Stimulated activated CD8-positive, alpha-beta memory T cell treated with anti-CD3 and anti-CD28 coated beads, Interleukin-7, amount 100 ng/mL, for 1 hour (primary cell): ENCODE data around the gene HNRNPA2B1.
A peak's percentile ranks its signal among the peaks of the same experiment; 100 is the strongest.

ENCODE experiments used
- DNase-seq, 2 donors: peaks; one replicate each; pipeline ENCODE4 v3.0.0-alpha.2; 2020; ENCODE audit warnings: low read depth in 2 of 2

The HNRNPA2B1 gene

DNA sequence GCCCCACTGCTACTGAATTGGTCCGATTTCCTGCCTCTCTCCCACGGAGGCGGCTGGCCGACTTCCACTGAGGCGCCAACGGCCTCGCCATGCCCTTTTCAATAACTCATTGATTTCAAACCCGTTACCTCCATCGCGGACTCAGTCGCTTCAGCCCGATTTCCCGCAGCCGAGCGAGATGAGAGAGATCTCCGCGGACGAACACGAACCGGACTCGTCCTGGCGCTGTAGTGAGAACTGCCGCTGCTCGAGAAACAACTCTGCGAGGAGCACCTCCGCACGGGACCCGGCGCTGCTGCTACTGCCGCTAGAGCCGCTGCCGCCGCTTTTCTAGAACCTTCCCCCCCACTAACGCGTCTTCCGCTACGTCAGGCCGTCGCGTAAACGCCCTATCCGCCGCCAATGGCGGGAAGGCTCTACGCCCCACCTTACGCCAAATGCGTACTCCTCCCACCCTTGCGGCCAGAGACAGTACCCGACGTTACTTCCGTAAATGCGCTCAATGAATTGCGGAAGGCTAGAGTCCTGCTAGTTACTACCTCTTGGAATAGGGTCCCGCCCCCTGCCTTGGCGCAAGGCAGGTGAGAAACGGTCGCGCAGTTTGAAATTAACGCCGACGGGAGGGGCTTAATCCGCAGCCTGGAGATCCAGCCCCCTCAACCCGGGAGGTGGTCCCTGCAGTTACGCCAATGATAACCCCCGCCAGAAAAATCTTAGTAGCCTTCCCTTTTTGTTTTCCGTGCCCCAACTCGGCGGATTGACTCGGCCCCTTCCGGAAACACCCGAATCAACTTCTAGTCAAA, at the start of gene HNRNPA2B1:
Gene HNRNPA2B1 (minus strand): TSS at position 303 of the 803 bp plus-strand sequence. CDS start 169 bp downstream, at position 134.
- peak; percentile 96 to 98 for DNase-seq

DNA sequence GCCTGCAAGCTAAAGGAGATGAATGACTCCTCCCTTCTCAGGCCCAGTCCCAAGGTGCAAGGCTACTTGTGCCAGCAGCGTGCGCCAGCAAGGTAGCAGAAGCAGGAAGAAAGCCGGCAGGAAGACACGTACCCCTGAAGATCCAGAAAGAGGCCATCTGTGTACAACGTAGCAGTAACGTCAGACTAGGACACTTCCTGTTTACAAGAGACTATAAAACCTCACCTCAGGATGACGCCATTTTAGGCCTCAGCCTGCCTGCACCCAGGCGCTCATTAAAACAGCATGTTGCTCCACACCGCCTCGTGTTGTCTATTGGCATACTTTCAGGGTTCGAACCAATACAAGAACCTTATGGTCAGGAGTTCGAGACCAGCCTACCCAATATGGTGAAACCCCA, 49.7 kb upstream of the HNRNPA2B1 start:
- no peak for DNase-seq

DNA sequence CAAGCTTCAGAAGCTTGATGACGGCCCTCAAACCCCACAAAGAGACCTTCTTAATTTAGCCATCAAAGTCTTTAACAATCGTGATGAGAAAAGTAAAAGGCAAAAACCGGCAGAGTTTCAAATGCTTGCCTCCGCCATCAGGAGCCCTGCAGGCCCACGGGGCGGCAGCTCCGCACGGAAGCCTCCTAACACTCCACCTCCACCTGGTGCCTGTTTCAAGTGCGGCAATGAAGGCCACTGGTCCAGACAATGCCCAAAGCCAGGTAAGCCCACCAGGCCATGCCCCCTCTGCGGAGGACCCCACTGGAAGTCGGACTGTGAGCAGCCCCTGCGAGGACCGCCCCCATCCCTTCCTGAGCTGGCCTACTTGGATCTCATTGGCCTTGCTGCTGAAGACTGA, 44.6 kb upstream of the HNRNPA2B1 start:
- no peak for DNase-seq

DNA sequence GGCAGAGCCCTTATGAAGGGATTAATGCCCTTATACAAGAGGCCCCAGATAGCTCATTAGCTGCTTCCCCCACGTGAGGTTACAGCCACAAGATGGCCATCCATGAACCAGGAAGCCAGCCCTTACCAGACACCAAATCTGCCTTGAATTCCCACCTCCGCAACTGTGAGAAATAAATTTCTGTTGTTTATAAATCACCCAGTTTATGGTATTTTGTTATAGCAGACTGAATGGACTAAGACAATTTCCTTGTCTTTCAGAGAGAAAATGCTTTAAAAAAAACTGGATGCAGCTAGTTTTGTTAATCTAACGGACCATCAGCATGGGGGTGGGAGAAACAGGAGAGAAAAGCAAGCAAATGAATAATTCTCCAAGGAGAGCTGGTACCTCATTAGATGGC, 37.5 kb upstream of the HNRNPA2B1 start:
- DNase-seq: no peak

DNA sequence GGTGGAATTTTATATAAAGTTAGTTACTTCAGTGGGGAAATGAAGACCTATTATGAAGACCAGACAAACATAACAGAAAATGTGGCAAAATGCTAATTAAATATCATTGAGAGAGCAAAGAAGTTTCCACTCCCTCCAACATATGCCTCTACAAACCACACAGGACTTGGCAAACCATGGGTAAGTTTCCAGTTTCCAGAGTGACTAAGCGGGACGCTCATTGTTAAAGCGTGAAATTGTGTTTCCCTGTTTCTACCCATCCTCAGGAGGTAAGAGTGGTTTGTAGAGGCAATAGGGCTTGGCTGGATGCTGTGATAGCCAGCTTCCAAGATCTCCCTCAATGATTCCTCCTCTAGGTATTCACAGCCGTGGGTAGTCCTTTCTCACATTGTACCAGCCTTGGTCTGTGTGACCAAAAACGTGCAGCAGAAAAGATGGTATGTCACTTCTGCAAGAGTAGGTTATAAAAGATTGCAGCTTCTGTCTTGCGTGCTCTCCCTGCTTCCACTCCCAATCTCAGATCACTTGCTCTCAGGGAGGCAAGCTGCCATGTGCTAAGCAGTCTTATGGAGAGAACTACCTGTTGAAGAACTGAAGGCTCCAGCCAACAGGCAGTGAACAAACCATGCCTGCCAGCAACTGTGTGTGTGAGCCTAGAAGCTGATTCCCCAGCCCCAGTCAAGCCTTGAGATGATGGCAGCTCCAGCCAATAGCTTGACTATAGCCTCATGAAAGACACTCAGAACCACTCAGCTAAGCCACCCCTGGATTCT, 36.7 kb upstream of the HNRNPA2B1 start:
- DNase-seq: no peak

DNA sequence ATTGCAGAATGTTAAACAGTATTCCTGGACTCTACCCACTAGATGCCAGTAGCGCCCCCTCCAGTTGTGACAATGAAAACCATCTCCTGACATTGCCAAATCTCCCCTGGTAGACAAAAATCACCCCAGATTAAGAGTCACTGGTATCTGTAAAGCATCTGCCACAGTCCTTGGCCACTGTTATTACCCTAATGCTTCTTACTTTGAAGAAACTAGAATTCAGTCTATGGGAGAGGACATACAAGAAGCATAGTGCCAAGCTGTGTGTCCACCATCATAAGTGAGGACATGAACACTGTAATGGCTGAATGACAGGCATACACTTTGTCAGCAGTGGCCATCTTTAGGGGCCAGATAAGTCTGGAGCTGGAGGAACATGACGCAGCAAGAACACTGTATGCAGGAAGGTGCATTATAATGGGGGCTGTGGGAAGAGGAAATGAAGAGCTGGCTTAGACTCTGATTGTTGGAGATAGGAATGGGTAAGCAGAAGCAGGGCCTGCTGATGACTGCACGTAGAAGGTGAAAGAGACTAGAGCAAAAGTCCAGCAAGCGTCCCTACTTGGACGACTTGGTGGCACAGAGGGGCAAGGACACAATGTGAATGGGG, 33.5 kb upstream of the HNRNPA2B1 start:
- DNase-seq: no peak

DNA sequence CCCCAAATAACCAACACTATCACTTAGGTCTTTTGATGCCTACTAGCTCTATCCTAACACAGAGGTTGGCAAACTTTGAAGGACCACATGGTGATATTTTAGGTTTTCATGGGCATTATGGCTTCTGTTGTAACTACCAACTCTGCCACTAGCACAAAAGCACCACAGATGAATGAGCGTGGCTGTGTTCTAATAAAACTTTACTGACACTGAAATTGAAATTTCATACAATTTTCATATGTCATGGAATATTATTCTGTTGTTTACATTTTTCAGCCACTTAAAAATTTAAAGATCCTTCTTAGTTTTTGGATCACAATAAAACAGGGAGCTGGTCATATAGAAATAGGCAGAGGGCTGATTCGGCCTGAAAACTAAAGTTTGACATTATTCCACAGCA, 27.4 kb upstream of the HNRNPA2B1 start:
- no peak for DNase-seq

DNA sequence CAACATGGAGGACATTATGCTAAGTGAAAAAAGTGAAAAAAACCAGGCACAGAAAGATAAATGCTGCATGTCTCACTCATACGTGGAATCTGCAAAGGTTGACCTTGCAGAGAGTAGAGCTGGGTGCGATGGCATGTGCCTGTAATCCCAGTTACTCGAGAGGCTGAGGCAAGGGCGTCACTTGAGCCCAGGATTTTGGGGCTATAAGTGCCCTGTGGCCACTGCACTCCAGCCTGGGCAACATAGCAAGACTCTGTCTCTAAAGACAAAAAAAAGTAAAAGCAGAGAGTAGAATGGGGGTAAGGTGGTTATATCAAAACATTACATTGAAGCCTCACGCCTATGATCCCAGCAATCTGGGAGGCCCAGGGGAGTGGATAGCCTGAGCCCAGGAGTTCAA, 23.8 kb upstream of the HNRNPA2B1 start:
- no peak for DNase-seq

DNA sequence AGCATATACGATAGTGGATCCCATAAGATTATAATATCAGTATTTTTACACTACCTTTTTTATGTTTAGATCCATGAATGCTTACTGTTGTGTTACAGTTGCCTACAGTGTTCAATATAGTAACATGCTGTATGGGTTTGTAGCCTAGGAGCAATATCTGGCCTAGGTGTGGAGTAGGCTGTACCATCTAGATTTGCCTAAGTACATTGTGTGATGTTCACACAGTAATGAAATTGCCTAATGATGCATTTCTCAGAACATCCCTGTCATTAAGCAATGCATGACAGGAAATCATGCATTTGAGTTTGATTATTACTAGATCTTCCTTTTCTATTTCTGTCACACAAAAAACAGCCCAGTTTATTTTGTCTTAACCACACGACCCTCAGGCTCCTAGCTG, 15.5 kb upstream of the HNRNPA2B1 start:
- DNase-seq: no peak

DNA sequence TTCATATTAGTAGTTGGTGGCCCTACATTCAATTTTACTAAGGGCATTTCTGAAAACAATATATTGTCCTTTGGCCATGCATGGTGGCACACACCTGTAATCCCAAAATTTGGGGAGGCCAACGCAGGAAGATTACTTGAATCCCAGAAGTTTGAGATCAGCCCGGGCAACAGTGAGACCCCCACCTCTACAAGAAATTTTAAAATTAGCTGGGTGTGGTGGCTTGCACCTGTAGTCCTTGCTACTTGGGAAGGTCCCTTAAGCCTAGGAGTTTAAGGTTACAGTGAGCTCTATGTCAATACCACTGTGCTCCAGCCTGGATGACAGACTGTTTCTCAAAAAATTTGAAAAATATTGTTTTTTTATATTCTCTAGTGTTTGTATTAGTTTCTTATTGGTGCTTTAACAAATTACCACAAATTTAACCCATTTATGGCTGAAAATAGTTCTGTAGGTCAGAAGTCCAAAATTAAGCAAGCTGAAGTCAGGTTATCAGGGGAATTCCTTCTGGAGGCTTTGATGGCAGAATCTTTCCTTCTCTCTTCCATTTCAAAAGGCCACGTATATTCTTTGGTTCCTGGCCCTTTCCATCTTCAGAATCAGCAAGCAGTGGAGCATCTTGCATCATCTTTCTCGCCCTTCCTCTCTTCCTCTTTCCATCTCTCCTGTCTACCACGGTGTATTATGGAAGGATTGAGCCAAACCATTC, 13.4 kb upstream of the HNRNPA2B1 start:
- DNase-seq: no peak

DNA sequence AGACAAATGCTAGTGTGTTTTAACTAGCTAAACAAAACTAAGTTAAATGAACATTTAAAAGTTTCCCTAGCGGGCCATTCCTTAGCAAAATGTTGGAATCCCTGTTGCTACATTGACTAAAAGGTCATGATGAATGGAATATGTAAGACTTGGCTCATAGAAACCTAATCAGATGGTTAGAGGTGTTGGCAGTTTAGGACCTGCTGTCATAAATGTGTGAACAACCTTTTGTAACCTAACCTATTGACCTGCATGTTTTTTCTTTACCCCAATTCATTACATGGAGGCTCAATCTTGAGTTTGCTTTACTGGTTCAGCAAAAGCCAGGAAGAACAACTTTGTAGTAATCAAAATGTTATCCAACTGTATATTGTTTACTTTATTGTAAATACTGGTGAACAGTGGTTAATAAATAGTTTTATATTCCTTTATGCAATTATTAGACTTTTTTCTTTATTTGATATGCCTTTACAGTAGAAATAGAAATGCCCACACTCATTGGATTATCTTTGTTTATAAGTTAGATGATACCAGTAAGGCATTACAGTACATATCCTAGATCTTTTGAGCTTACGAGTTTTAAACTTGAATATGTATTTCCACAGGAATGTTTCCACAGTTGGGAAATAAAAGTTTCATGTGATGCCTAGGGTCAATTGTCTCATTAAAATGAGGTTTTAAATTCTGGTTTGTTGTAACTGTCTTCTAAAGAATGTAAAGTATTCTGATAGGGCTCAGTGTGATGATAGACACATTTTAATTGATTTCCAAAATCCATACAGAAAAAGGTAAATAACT, 12.6 kb upstream of the HNRNPA2B1 start:
- DNase-seq: no peak

DNA sequence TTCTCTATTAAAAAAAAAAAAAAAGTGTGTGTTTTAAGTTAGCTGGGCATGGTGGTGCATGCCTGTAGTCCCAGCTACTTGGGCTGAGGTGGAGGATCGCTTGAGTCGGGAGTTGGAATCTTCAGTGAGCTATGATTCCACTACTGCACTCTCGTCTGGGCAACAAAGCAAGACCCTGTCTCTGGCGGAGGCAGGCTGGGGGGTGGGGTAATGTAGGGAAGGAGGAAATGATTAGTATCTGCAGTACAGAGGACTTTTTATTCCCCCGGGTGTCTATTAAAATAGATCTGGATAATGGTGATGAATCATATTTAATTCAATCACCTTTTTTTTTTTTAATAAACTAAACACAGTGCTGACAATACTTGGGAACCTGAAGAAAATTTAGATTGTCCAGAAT, 7.5 kb upstream of the HNRNPA2B1 start:
- DNase-seq: no peak

DNA sequence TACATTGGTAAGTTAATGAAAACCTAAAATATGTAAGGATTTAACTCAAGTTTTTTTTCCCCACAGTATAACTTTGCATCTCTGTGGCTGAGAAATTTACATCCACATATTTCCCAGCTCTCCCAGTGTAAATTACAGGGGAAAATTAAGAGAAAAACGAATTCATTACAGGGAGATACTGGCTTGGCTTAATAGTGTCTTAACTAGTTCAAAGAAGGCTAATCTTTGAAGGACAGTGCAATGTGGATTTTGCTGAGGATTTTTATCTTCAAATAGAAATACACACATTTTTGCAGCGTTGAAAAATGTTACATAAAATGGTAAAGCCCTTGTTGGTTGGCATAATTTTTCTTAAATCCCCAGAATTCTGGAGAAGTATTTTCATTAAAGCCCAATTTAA, 2.5 kb upstream of the HNRNPA2B1 start:
- DNase-seq: no peak

DNA sequence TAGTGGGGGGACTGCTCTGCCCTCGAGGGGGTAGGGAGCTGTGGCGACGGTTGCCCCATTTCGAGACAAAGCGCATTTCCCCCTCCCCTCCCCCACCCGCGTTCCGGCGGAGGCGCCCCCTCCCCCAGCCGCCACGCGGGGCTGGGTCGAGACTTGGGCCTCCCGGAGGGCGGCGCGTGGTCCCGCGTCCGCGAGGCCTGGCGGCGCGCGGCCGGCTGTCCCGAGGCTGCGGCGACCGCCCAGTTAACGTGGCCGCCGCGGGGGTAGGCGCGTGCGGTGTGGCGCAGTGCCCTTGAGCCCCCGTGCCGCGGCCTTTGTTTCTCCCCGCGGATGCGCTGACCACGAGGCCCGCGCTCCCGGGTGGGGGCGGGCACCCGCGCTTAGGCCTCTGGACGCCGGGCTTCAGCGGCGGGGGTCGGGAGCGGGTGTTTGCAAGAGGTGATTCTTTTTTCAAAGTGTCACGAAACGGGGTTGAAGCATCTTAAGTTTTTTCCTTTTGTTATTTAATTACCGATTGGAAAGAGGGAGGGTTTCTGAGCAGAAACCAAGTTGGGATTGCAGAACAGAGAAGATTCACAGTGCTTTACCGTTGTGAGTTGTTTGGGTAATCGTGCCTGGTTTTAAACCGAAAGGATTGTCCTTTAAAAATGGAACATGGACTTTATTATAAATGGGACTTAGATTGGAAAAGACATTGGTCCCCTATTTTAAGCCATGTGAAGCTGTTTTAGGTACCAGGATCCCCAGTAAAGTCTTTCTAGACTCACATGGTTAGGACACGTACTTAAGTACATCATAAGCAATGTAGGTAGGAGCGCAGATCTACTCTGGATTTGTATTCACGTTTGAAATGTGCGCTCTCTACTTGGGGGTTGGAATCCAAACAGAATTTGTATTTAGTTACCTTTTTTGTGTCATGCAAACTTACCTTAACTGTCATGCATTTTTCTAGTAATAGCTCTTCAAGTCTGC, 1.8 kb upstream of the HNRNPA2B1 start:
- peak in 1 of 2 donors; percentile 30 for DNase-seq

DNA sequence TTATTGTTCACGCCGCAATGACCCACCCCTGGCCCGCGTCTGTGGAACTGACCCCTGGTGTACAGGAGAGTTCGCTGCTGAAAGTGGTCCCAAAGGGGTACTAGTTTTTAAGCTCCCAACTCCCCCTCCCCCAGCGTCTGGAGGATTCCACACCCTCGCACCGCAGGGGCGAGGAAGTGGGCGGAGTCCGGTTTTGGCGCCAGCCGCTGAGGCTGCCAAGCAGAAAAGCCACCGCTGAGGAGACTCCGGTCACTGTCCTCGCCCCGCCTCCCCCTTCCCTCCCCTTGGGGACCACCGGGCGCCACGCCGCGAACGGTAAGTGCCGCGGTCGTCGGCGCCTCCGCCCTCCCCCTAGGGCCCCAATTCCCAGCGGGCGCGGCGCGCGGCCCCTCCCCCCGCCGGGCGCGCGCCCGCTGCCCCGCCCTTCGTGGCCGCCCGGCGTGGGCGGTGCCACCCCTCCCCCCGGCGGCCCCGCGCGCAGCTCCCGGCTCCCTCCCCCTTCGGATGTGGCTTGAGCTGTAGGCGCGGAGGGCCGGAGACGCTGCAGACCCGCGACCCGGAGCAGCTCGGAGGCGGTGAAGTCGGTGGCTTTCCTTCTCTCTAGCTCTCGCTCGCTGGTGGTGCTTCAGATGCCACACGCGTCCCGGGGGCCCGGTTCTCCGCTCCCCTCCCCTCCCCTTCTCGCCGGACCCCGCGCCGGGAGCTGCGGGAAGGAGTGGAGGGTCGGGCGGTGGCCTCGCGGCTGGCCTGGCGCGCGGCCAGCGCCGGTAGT, 887 bp upstream of the HNRNPA2B1 start, which contains the start of gene CBX3:
Gene CBX3 (plus strand): TSS at position 499 of the 772 bp plus-strand sequence. CDS start 1,254 bp downstream, outside the sequence.
- peak; percentile 79 to 81 for DNase-seq

DNA sequence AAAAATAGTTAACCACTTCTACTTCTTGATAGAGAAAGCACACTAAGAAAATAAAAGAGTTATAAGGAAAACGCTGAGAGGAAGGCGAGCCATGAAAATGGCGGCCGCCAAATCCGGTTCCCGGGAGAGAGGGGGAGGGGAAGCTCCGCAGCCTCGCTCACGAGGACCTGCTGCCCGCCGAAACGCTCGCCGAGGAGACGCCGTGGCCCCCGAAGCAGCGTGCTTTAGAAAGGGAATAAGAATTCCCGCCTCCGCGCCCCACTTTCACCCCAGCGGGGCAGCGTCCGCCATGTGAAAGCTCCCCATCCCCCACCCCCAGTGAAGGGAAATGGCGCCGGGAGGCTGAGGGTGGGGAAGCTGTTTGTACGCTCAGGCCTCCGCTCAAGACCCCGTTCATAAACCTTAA, 505 bp downstream of the HNRNPA2B1 start:
- peak; percentile 49 to 57 for DNase-seq

DNA sequence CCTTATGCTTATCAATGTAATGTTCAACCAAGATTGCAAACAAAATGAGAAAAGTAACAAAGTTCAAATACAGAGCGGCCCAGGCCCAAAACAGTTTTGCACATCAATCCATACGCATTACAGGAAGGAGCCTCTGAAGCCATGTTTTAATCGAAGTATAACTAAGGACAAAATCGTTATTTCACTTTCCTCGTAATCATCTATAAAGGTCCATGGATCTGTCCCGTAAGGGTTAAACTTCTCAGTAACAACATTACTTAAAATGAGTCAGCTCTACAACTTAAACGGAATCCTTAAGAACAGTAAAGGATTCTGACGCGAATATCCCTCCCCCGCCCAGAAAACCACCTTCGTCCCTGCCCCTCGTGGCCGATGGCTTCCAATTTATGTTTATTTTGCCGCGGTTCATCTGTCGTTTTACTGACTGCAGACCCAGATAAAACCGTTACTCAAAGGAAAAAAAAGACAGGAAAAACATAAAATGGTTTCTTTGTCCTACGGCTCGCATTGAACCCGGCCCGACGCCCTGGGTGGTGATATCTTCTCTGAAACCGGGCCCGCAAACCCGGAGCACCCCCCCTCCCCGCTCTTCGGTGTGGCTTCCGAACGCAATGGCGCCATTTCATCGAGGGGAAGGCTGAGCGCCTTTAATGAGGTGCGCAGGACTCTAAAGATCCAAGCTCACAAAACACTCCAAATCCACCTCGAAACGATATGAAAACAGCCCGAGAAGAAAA, 1.1 kb downstream of the HNRNPA2B1 start:
- DNase-seq: peak; percentile 30 to 43

DNA sequence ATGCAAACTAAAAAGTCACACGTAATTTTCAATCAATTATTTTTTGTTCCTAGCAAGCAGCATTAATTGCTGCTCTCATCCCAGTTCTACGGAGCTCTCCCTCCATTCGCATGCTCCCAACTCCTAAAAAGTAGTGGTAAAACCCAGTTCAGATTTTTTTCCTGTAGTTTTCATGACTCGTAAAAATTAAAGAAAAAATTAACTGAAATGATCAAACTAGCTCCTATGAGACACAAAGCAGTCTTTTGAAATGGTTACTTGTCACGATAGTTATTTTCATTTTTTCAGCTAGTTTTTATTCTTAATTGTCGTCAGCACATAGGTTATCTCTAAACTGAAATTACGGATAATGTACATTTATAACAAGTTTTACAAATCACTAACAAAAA, 1.8 kb downstream of the HNRNPA2B1 start:
- DNase-seq: no peak
